Fibroblast of lung (primary cell): Measurements from ENCODE around the gene HPS5. TPM values are rescaled to one million over a fixed set of nuclear protein-coding genes. Genes with fewer than 3 reads are reported as not detected.
A peak's percentile ranks its signal among the peaks of the same experiment; 100 is the strongest.
"Not testable (repeated sequence)": the region's sequence is repeated elsewhere in the genome, so short reads cannot be mapped to it uniquely, and the experiment has no call there.

Source experiments
- DNase-seq, 2 donors: peaks; one replicate each; pipeline versions ENCODE4 v3.0.0 to v3.0.0-alpha.2; 2010; ENCODE audit warnings: low read depth in 2 of 2
- H2AFZ ChIP-seq: 2 replicates; pipeline ENCODE4 v1.5.1; 2012; ENCODE audit warnings: low read length, control low read depth, inconsistent platforms
- H3K27ac ChIP-seq: 2 replicates; pipeline ENCODE4 v1.5.1; 2011; ENCODE audit warnings: low read length, control low read depth; ENCODE audit not compliant: insufficient read depth
- H3K27me3 ChIP-seq: 2 replicates; pipeline ENCODE4 v1.5.1; 2011; ENCODE audit warnings: mild to moderate bottlenecking, low read length; ENCODE audit not compliant: control insufficient read depth, insufficient read depth
- H3K36me3 ChIP-seq: 2 replicates; pipeline ENCODE4 v1.5.1; 2011; ENCODE audit warnings: low read length; ENCODE audit not compliant: control insufficient read depth, insufficient read depth
- H3K4me1 ChIP-seq: 2 replicates; pipeline ENCODE4 v1.5.1; 2011; ENCODE audit warnings: low read length; ENCODE audit not compliant: control insufficient read depth, insufficient read depth; ENCODE audit errors: extremely low read depth
- H3K4me2 ChIP-seq: 2 replicates; pipeline ENCODE4 v1.5.1; 2011; ENCODE audit warnings: low read length, control low read depth; ENCODE audit not compliant: insufficient read depth; ENCODE audit errors: extremely low read depth
- H3K4me3 ChIP-seq, 4 experiments: fragments of 200-600 bp in 1 of 4; sonication (generic) in 1 of 4; replicated peaks in 1 of 4; 2 replicates each; pipeline ENCODE4 v1.5.1; 2011 to 2016; ENCODE audit warnings: low read length in 4 of 4, low read depth in 3 of 4, mild to moderate bottlenecking in 3 of 4, control low read depth in 2 of 4, inconsistent platforms in 1 of 4, mixed read lengths in 1 of 4; ENCODE audit not compliant: insufficient read depth in 1 of 4; ENCODE audit errors: control extremely low read depth in 1 of 4
- H3K79me2 ChIP-seq: 2 replicates; pipeline ENCODE4 v1.5.1; 2012; ENCODE audit warnings: mild to moderate bottlenecking, low read length, inconsistent platforms; ENCODE audit not compliant: control insufficient read depth, insufficient read depth
- H3K9ac ChIP-seq: 2 replicates; pipeline ENCODE4 v1.5.1; 2011; ENCODE audit warnings: mild to moderate bottlenecking, low read length, control low read depth; ENCODE audit not compliant: insufficient read depth
- H3K9me3 ChIP-seq: 2 replicates; pipeline ENCODE4 v1.5.1; 2012; ENCODE audit warnings: low read depth, low read length; ENCODE audit not compliant: control insufficient read depth, insufficient read depth
- H4K20me1 ChIP-seq: 2 replicates; pipeline ENCODE4 v1.5.1; 2011; ENCODE audit warnings: low read length; ENCODE audit not compliant: control insufficient read depth, insufficient read depth; ENCODE audit errors: extremely low read depth
- EZH2 ChIP-seq: IDR thresholded peaks from 2 replicates; pipeline ENCODE4 v1.5.1; 2012; ENCODE audit warnings: low read length, control low read depth, mild to moderate bottlenecking; ENCODE audit errors: missing control alignments
- polyA plus RNA-seq, 2 donors: library from polyadenylated mRNA; depleted of rRNA in 1 of 2; stranded (reverse) in 1 of 2; unstranded in 1 of 2; fragments of >200 nt; gene quantifications; 2 replicates each; pipeline ENCODE4 v1.2.1, GENCODE V29; 2011 to 2012; ENCODE audit warnings: missing spikeins in 1 of 2
- total RNA-seq: library from RNA; depleted of rRNA; stranded (reverse); fragments of >200 nt; gene quantifications from 2 replicates; pipeline ENCODE4 v1.2.1, GENCODE V29; 2014
- TF ChIP-seq, protein P1 (sequence below), 2 donors: IDR thresholded peaks in 1 of 2; conservative IDR thresholded peaks in 1 of 2; 1 replicate in 1 of 2; 2 replicates in 1 of 2; pipeline ENCODE4 v1.5.1; 2011 to 2012; ENCODE audit warnings: low read length in 2 of 2, control low read depth in 1 of 2, inconsistent platforms in 1 of 2, low read depth in 1 of 2, mild to moderate bottlenecking in 1 of 2

The HPS5 gene
- total and polyA plus RNA-seq, 2 donors (not counting 1 experiment from before 2014, with no cell fraction given): 15.6 to 44.1 TPM

DNA sequence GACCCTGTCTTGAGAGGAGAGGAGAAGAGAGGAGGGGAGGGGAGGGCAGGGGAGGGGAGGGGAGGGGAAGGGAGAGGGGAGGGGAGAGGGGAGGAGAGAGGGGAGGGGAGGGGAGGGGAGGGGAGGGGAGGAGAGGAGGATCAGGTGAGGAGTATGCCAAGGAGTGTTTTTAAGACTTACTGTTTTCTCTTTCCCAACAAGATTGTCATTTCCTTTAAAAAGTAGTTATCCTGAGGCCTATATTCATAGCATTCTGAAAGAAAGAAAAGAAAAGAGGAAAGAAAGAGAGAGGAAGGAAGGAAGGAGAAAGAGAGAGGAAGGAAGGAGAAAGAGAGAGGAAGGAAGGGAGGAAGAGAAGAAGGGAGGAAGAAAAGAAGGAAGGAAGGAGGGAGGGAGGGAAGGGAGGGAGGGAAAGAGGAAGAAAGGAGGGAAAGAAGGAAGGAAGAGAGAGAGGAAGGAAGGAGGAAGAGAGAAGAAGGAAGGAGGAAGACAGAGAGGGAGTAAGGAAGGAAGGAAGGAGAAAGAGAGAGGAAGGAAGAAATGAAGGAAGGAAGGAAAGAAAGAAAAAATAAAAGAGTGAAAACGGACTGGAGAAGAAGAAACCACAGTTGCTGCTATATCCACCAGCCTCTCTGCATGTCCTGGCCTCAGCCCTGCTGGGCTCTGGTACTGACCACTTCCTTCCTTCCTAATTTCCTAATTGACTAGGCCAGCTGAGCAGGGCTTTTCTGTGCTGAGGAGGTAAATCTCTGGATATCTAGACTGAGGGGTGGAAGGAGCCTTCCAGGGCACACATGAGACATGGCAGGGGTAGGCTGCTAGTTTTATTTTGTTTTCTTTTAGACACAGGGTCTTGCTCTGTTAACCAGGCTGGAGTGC is 57.0 kb downstream of the HPS5 start:
- no peak for TF ChIP-seq EZH2
- TF ChIP-seq, protein P1, sequence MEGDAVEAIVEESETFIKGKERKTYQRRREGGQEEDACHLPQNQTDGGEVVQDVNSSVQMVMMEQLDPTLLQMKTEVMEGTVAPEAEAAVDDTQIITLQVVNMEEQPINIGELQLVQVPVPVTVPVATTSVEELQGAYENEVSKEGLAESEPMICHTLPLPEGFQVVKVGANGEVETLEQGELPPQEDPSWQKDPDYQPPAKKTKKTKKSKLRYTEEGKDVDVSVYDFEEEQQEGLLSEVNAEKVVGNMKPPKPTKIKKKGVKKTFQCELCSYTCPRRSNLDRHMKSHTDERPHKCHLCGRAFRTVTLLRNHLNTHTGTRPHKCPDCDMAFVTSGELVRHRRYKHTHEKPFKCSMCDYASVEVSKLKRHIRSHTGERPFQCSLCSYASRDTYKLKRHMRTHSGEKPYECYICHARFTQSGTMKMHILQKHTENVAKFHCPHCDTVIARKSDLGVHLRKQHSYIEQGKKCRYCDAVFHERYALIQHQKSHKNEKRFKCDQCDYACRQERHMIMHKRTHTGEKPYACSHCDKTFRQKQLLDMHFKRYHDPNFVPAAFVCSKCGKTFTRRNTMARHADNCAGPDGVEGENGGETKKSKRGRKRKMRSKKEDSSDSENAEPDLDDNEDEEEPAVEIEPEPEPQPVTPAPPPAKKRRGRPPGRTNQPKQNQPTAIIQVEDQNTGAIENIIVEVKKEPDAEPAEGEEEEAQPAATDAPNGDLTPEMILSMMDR (conservative IDR thresholded peaks at IDR 0.05 in 1 of 2, IDR thresholded peaks at IDR 0.05 in 1 of 2; ENCODE audit: low read depth in 1 of 2, low read length in 2 of 2): no peak
- H3K9me3 ChIP-seq: no peaks in the 10 kb centered on the region
- H3K9ac ChIP-seq: no peak overlapping the region
- H3K4me1 ChIP-seq: no peaks in the 10 kb centered on the region
- H3K4me3 ChIP-seq: no peak overlapping the region
- no peak overlapping the region for H3K27ac ChIP-seq
- no peak overlapping the region for H2AFZ ChIP-seq
- no peak for DNase-seq
- H3K36me3 ChIP-seq: no peaks in the 10 kb centered on the region
- H3K79me2 ChIP-seq: no peaks in the 10 kb centered on the region
- peaks cover 2% of the 10 kb centered on the region for H3K27me3 ChIP-seq
- no peak overlapping the region for H3K4me2 ChIP-seq
- no peaks in the 10 kb centered on the region for H4K20me1 ChIP-seq

DNA sequence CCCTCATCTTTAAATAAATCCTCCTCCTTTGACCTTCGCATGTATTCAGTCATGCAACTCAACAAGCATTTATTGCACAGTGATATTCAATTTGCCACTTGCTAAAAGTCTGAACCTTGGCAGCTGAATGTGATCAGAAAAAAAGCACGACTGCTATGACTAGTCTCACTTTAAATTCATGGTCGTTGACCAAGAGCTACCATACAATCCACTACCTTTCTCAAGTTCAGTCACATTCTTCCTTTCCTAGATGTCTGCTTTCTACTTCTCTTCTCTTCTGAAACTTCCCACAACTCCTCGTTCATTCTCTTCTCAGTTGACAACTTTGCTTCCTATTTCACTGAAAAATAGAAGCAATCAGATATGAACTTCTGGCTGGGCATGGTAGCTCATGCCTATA is 57.9 kb downstream of the HPS5 start:
- TF ChIP-seq, protein P1 (conservative IDR thresholded peaks at IDR 0.05 in 1 of 2, IDR thresholded peaks at IDR 0.05 in 1 of 2; ENCODE audit: low read depth in 1 of 2, low read length in 2 of 2): no peak
- no peak for DNase-seq

GRCh38 chr11:18262681-18263350 is 59.1 kb downstream of the HPS5 start:
- not testable (repeated sequence) for H4K20me1 ChIP-seq, H3K36me3 ChIP-seq, H3K79me2 ChIP-seq, H3K9ac ChIP-seq, H3K4me1 ChIP-seq, H3K4me2 ChIP-seq, H3K4me3 ChIP-seq, H3K9me3 ChIP-seq, H3K27me3 ChIP-seq, H3K27ac ChIP-seq, H2AFZ ChIP-seq
- peak in 1 of 2 donors; percentile 25 for DNase-seq

More for the DNA sequence above, 57.9 kb downstream of the HPS5 start:
- no peaks in the 10 kb centered on the region for H3K4me1 ChIP-seq
- peaks cover 2% of the 10 kb centered on the region for H3K27me3 ChIP-seq
- H3K4me2 ChIP-seq: no peak overlapping the region
- no peak overlapping the region for H2AFZ ChIP-seq
- no peaks in the 10 kb centered on the region for H3K9me3 ChIP-seq
- H3K9ac ChIP-seq: no peak overlapping the region
- H3K27ac ChIP-seq: no peak overlapping the region
- H3K4me3 ChIP-seq: no peak overlapping the region
- no peaks in the 10 kb centered on the region for H3K79me2 ChIP-seq
- no peaks in the 10 kb centered on the region for H4K20me1 ChIP-seq
- no peaks in the 10 kb centered on the region for H3K36me3 ChIP-seq
